Stimulated activated CD4-positive, alpha-beta T cell treated with anti-CD3 and anti-CD28 coated beads, Interleukin-4, amount 100 ng/mL, for 24 hours (primary cell): ENCODE results near the gene OXCT1.
"Not testable (repeated sequence)": the region's sequence is repeated elsewhere in the genome, so short reads cannot be mapped to it uniquely, and the experiment has no call there.

Source experiments
- DNase-seq: peaks from one replicate; pipeline ENCODE4 v3.0.0-alpha.2; 2020

Gene OXCT1

GRCh38 chr5:41821051-41821450 is 49.2 kb downstream of the OXCT1 start:
- DNase-seq: no peak

GRCh38 chr5:41820150-41820549 is 50.1 kb downstream of the OXCT1 start:
- DNase-seq: no peak

GRCh38 chr5:41817625-41818301 is 52.5 kb downstream of the OXCT1 start:
- no peak for DNase-seq

DNA sequence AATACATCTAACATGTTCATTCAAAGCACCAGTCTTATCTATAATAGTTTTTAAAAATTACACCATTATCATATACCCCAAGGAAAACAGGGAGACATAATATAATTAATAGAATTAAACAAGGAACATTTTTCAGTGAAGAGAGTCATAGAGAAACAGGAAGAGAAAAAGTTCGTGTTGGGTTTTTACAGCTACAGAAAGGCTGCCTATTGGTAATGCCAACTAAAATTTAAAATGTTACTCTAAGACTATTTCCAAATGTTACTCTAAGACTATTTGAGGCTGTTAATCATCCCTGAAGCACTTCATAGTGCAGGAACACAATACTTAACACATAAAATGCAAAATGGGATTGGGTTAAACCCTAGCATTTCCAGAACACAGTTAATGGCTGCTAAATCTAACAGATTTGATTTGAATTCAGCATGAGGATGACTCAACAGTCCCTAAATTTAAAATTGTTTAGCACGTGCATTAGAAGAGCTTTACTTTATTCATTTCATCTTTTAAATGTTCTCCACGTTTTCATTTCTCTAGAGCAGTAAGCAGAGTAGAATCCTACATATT is 54.5 kb downstream of the OXCT1 start:
- DNase-seq: no peak

GRCh38 chr5:41815261-41815660 is 55.0 kb downstream of the OXCT1 start:
- DNase-seq: no peak

DNA sequence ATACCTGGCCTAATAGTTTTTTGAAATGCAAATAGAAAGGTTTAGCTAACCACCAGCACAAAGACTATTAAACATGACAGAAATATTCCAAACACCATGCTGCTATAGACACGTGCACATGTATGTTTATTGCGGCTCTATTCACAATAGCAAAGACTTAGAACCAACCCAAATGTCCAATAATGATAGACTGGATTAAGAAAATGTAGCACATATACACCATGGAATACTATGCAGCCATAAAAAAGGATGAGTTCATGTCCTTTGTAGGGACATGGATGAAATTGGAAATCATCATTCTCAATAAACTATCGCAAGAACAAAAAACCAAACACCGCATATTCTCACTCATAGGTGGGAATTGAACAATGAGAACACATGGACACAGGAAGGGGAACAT is 55.9 kb downstream of the OXCT1 start:
- not testable (repeated sequence) for DNase-seq

DNA sequence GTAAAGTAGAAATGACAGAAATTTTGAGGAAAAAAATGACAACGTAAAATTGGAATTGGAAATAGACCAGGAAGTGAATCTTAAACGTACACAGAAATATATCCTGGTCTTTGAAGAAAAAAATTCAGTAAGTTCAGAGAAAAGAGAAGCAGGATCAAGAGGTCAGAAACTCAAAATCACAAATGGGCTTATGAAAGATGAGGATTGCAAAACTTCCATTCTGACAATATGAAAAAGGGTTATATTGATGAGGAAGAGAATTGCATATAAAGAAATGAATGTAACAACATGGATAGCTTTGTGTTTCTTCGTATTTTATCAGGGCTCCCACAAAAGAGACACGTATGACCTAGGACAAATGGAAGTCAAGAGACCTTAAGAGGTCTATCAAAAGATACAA is 58.1 kb downstream of the OXCT1 start:
- DNase-seq: no peak

DNA sequence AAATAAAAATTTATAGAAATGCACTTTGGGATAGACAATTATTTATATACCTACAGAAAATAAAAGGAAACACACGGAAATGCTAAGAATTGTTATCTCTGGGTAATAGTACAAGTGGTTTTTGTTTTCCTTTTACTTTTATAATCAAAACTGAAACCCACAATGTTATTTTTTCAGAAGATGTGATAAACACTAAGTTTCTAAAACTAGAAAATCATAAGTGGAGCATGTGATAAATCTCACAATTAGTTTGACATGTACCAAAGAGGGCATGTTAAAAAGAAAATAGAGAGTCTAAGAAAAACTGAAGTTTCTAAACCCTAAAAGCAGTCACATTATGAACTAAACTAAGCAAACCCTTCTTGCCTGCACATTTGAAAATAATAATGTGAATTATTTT is 61.1 kb downstream of the OXCT1 start:
- DNase-seq: no peak

- DNase-seq: no peak
Observed at GRCh38 chr5:41808294-41808693, 61.9 kb downstream of the OXCT1 start.

GRCh38 chr5:41797662-41798061 is 72.6 kb downstream of the OXCT1 start:
- DNase-seq: no peak

DNA sequence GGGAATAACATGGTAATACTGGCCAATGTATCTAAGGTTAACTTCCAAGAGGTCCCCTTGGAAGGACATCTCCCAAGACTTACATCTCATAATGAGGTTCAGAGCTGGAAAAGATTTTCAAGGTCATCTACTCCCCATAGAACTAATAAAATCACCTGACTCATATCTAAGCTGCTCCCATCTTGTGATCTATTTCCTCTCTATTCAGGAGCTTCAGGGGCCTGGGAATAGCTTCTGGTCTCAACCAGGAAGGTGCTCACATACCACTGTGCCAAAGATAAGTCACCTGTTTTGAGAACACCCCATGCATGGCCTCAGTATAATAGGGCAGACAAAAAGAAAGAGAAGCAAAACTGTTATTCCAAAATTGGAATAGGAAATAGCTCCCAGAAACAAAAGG is 74.2 kb downstream of the OXCT1 start:
- DNase-seq: no peak

DNA sequence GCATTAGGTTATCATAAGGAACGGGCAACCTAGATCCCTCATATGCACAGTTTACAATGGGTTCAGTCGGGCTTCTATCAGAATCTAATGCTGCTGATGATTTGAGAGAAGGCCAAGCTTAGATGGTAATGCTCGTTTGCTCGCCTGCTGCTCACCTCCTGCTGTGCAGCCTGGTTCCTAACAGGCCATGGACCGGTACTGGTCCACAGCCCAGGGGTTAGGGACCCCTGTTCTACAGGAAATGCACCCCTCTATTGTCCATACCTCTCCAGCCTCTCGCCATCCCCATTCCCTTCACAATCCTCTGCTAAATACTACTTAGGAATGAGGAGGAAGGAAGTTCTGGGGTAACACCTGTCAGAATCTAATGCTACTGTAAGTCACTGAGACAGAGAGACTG is 75.1 kb downstream of the OXCT1 start:
- no peak for DNase-seq

DNA sequence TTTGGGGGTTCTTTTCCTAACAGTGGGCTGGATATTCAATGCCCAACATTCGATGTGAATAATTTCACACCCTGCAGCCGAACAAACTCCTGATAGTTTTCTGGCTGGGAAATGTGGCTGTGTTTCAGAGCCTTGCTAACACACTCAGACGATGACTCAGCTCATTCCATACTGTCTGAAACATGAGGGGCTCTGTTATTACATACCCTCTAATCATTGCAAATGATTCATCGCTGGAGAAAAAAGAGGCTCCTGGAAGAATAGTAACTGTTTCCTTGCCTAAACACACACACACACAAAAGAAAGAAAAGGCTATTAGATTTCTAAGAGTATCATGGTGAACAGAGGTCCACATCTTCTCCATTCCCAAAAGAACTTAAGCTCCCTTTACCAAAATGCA is 75.8 kb downstream of the OXCT1 start:
- no peak for DNase-seq

GRCh38 chr5:41793141-41793770 is 77.0 kb downstream of the OXCT1 start:
- DNase-seq: no peak

DNA sequence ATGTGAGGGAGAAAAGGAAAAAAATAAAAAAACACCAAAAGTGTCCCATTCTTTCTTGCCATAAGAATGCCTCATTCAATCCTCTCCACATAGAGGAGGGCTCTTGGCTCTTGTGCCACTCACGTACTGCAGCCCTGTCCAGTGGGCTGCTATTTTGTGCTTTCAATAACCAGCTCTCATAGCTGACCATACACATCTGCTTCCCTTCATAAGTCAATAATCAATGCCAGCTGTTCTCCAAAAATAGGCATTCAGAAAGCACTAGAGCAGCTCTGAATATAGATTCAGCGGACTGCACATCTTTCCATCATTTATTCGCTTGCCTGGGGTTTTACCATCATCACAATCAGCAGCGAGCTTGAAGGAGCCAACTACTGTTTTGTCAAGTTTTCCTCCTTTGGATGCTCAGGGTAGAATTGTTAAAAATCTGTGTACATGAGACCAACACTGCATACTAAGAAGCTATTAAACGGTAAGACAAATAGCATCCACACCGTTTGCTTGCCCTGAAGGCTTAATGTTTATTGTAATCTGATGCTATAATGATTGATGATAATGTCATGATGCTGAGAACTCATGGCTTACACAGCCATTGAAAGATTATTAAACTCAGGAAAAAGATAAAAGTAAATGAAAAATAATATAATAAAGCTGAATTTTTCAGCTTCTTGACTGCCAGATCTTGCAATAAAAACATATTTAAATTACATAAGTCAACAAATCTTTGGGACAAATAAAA is 80.0 kb downstream of the OXCT1 start:
- DNase-seq: no peak

GRCh38 chr5:41789434-41789833 is 80.8 kb downstream of the OXCT1 start:
- no peak for DNase-seq

- DNase-seq: no peak
Observed at GRCh38 chr5:41788941-41789368, 81.3 kb downstream of the OXCT1 start.

GRCh38 chr5:41787265-41787664 is 83.0 kb downstream of the OXCT1 start:
- DNase-seq: no peak

- no peak for DNase-seq
Observed at GRCh38 chr5:41785061-41785460, 85.2 kb downstream of the OXCT1 start.

- no peak for DNase-seq
Observed at GRCh38 chr5:41778410-41778809, 91.8 kb downstream of the OXCT1 start.

GRCh38 chr5:41776435-41776834 is 93.8 kb downstream of the OXCT1 start:
- no peak for DNase-seq

DNA sequence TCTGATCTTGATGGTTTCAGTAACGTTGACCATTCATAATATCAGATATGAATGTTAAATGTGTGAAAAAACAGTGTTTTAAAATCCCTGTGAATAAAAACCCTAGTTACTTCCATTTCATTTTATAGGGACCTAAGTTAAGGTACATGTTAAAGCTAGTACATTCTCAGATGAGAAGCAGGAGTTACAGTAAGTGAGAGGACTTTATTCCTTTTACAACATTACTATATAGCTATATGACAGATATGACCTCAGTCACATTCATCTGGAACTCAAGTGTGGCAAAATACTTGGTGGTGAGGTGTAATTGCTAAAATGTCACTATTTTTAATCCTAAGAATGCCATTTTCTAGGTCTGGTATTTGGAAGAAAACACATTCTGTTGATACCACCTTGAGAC is 96.4 kb downstream of the OXCT1 start:
- DNase-seq: no peak

DNA sequence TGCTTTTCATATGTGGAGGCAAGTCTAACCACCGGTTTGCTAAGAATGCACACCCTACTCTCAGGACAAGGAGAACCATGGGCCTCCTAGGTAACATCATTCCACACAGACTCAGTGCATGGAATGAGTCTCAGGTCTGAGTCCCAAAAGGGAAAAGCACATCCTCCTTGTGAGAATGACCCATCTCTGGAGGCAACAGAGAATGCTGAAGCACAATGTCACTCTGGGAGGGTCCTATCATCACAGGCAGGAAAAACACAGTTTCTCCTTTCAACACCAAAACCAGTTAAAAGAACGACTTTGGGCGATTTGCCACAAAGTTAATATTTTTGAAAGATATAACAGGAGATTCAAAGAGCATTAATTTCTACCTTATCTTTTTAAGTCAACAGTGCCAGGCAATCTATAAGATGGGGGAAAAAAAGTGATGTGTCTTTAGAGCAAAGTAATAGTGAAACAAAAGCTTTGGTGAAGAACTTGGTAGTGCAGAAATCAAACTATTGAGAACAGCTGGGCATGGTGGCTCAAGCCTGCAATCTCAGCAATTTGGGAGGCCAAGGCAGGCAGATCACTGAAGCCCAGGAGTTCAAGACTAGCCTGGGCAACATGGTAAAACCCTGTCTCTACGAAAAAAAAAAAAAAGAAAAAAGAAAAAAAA is 97.3 kb downstream of the OXCT1 start:
- no peak for DNase-seq
